NCI-H1092 treated with DMSO at 0.1 percent for 48 hours (cell line): ENCODE results near the gene SERPINB7.
"Not testable (repeated sequence)": the region's sequence is repeated elsewhere in the genome, so short reads cannot be mapped to it uniquely, and the experiment has no call there.

Experiments
- DNase-seq: peaks from one replicate; lab custom pipeline; 2025; lab: John Stamatoyannopoulos, UW

The SERPINB7 gene

DNA sequence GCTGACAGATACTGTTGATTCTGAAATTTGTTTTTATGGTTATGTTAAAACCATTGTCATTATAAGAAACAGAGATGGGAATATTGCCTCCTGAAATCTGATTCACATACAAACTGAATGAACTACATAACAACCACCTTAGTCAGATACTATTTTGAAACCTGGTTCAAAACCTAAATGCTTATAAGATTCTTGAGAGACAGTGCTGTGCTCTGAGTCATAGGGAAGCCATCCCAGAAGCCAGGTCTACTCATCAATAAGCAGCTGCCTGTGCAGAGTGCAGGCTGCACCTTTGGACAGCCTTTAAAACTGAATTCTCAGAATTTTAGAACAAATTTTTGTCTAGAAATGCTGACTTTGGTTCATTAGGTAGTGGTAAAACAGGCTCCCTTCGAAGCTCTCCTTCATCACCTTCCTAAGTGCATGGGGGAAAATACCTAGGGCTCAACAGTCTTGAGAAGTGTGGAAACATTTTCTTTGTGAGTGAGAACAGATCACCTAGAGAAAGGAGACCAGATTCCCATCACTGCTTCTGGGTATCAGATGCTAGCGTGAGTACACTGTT lies at the start of gene SERPINB7:
Gene SERPINB7 (plus strand): TSS at position 253 of the 565 bp plus-strand sequence. CDS start 6,955 bp downstream, outside the sequence.
- no peak for DNase-seq

- DNase-seq: peak; percentile 50
Measured at GRCh38 chr18:63725682-63726480, 49.3 kb upstream of the SERPINB7 start.

- DNase-seq: no peak
Measured at GRCh38 chr18:63730773-63731172, 44.4 kb upstream of the SERPINB7 start.

GRCh38 chr18:63731215-63731614 lies 44.0 kb upstream of the SERPINB7 start:
- DNase-seq: no peak

GRCh38 chr18:63736876-63737275 lies 38.3 kb upstream of the SERPINB7 start:
- no peak for DNase-seq

DNA sequence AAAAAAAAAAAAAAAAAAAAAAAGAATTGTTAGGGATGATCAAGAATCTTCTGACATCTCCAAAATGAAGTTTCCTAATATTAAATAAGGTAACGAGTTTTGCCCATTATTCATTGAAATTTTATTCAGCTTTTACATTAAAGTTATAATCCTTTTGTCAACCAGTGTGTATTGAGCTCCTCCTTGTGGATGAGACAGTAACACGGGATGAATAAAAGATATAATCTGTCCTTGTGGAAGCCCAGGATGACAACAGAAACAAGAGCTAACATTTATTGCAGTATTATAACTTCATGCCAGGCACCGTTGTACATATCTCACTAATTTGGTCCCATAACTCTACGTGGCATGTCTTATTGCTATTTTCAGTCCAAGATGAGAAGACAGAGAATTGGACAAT lies 33.4 kb upstream of the SERPINB7 start:
- peak; percentile 7 for DNase-seq

- DNase-seq: no peak
Measured at GRCh38 chr18:63747006-63747405, 28.2 kb upstream of the SERPINB7 start.

GRCh38 chr18:63749489-63749888 lies 25.7 kb upstream of the SERPINB7 start:
- DNase-seq: no peak

- no peak for DNase-seq
Measured at GRCh38 chr18:63752636-63753035, 22.6 kb upstream of the SERPINB7 start.

DNA sequence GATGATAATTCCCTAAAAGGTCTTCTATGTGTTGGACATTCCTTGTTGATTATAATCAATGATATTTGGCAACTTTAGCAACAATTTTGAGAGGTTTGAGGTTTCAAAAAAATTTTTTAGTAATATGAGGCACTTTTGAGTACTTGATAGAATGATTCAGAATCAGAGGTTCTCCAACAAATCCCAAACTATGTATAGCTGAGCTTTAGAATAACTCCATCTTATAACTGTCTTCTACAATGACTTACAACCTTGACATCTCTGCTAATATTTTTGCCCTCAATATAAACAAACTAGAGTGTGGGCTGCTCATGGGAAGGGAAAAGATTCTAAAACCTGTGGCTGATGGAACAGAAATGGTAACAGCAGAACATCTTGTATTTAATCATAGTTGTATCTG lies 21.5 kb upstream of the SERPINB7 start:
- no peak for DNase-seq

- DNase-seq: no peak
Measured at GRCh38 chr18:63757541-63757940, 17.7 kb upstream of the SERPINB7 start.

- DNase-seq: peak; percentile 46
Measured at GRCh38 chr18:63758615-63759240, 16.5 kb upstream of the SERPINB7 start.

DNA sequence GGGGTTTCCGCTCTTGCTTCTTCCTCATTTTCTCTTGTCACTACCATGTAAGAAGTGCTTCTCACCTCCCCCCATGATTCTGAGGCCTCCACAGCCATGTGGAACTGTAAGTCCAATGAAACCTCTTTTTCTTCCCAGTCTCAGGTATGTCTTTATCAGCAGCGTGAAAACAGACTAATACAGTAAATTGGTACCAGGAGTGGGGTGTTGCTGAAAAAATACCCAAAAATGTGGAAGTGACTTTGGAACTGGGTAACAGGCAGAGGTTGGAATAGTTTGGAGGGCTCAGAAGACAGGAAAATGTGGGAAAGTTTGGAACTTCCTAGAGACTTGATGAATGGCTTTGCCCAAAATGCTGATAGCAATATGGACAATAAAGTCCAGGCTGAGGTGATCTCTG lies 15.4 kb upstream of the SERPINB7 start:
- not testable (repeated sequence) for DNase-seq

DNA sequence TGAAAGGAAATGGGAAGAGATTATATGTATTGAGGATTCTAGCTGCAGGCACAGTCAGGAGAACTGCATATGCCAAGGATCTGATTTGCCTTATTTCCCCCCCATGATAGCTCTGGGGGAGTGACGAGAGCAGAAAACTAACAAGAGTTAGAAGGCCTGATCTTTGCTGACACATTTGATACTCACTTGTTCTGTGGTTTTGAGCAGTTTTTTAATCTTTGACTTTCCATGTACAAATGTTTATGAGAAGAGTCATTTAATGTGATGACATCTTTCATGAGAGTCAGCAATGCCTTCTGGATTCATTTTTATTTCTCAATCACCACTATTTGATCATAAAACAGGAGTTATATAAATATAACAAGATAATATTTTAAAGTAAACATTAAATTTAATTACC lies 12.7 kb upstream of the SERPINB7 start:
- no peak for DNase-seq

- DNase-seq: no peak
Measured at GRCh38 chr18:63763831-63764600, 11.2 kb upstream of the SERPINB7 start.

DNA sequence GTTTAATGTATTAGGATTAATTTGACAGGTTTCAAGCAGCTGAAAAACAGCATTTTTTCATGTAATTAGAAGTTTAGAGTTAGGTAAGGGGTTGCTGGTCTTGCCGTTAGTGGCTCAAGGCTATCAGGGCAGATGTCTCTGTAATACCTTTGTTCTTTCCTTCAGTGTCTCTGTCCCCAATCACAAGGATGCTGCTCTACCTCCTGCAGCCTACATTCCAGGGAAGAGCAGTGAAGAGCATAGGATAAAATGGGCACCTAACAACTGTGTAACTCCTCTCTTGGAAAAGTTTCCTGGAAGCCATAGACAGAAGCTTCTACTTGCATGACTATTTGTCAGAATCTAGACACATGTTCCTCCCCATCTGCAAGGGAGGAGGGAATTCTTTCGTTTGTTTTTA lies 9.4 kb upstream of the SERPINB7 start:
- DNase-seq: no peak

GRCh38 chr18:63773551-63773950 lies 1.7 kb upstream of the SERPINB7 start:
- no peak for DNase-seq

DNA sequence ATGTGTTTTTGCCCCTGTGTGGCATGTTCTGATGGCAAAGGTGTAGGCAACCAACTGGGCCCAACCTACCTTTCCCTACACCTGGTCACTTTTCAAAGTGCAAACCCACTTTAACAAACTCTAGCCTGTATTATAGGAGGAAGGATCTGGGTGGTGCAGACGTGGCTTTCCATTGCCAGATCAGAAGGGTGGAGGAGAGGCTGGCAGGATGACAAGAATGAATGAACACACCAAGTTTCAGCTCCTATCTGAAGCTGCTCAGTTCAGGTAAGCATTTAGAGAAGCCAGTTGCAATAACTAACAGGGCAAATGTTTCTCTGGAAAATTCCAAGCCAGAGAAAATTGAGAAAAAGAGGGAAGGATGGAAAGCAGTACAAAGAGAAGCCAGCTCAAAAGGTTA lies 707 bp upstream of the SERPINB7 start:
- no peak for DNase-seq

GRCh38 chr18:63779386-63779785 lies 4.2 kb downstream of the SERPINB7 start:
- no peak for DNase-seq

- DNase-seq: no peak
Measured at GRCh38 chr18:63783394-63783793, 8.2 kb downstream of the SERPINB7 start.

GRCh38 chr18:63784787-63785452 lies 9.7 kb downstream of the SERPINB7 start:
- no peak for DNase-seq

DNA sequence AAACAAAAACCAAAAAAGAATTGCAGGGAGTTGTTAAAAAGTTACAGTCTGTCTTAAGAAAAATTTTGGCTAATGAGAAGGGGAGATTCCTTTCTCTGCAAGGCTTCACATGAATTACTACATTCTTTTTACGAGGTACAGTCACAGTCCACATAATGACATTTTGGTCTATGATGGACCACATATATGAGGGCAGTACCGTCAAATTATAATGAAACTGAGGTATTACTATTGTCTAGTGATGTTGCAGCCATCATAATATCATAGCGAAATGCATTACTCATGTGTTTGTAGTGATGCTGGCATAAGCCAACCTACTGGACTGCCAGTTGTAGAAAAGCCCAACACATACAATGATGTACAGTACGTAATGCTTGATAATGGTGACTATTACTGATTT lies 12.5 kb downstream of the SERPINB7 start:
- no peak for DNase-seq
